ENCODE data around the gene E4F1. TPM values are rescaled to one million over a fixed set of nuclear protein-coding genes. Genes with fewer than 3 reads are reported as not detected.

E4F1 gene
- total and polyA plus RNA-seq, 2 of the 13 experiments (the other 11 are each of a cell fraction or from before 2014, with no cell fraction given): 13.8 to 19.5 TPM

GRCh38 chr16:2190659-2191445 lies 32.5 kb upstream of the E4F1 start (continued):
- no peak for TF ChIP-seq ESRRA (CRISPR knock-in tag; IDR thresholded peaks at IDR 0.05; ENCODE audit: low read depth)
- 0 out of 2 replicates have a peak, but pooled peaks have one; percentile 39 for TF ChIP-seq ZNF333 (CRISPR knock-in tag; IDR thresholded peaks at IDR 0.05; ENCODE audit: borderline replicate concordance)
- TF ChIP-seq, protein P1, sequence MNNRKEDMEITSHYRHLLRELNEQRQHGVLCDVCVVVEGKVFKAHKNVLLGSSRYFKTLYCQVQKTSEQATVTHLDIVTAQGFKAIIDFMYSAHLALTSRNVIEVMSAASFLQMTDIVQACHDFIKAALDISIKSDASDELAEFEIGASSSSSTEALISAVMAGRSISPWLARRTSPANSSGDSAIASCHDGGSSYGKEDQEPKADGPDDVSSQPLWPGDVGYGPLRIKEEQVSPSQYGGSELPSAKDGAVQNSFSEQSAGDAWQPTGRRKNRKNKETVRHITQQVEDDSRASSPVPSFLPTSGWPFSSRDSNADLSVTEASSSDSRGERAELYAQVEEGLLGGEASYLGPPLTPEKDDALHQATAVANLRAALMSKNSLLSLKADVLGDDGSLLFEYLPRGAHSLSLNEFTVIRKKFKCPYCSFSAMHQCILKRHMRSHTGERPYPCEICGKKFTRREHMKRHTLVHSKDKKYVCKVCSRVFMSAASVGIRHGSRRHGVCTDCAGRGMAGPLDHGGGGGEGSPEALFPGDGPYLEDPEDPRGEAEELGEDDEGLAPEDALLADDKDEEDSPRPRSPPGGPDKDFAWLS (CRISPR knock-in tag; IDR thresholded peaks at IDR 0.05; ENCODE audit: borderline replicate concordance): no peak
- TF ChIP-seq RAD51 (IDR thresholded peaks at IDR 0.05; ENCODE audit: borderline replicate concordance): no peak
- TF ChIP-seq SMC3 (IDR thresholded peaks at IDR 0.05; ENCODE audit: low read length): no peak
- no peak for TF ChIP-seq NONO (IDR thresholded peaks at IDR 0.05)
- 0 out of 2 replicates have a peak, but pooled peaks have one; percentile 25 for TF ChIP-seq NONO (CRISPR knock-in tag; conservative IDR thresholded peaks at IDR 0.05)
- no peak for TF ChIP-seq SETDB1 (CRISPR knock-in tag; IDR thresholded peaks at IDR 0.05; ENCODE audit: borderline replicate concordance)

GRCh38 chr16:2191446-2191706 lies 32.0 kb upstream of the E4F1 start:
- peak overlapping the region in 1 of 3 experiments; percentile 45; a peak in 1 of 6 replicates for H3K4me3 ChIP-seq (replicated peaks in 1 of 3; ENCODE audit: insufficient read depth in 1 of 3, low read depth in 2 of 3, low read length in 3 of 3)
- H3K9me3 ChIP-seq (ENCODE audit: low read length): no peaks in the 10 kb centered on the region
- in situ Hi-C loops (cut with HindIII; ENCODE audit: extremely low pct_ligation_motif_present, low pct_unique_long_range_greater_than_20kb): no loop called here
- CTCF ChIA-PET (ENCODE audit: low intra/inter-chr PET ratio, low total read pairs): no interaction called here
- POLR2A ChIA-PET: interaction anchor here (0.9 to 3.5 kb wide), 2 partner anchors 36 to 60 kb away, joined by 3 to 29 read pairs; partner anchors contain the start of genes ECI1 and TRAF7
- 0 out of 5 replicates have a peak, but pooled peaks cover 0 to 5% of the 10 kb centered on the region in 2 experiments for H3K27me3 ChIP-seq (ENCODE audit: control insufficient read depth in 1 of 2, insufficient read depth in 2 of 2, low read length in 2 of 2)
- no peaks in the 10 kb centered on the region for H3K36me3 ChIP-seq (replicated peaks in 1 of 2; ENCODE audit: control insufficient read depth in 1 of 2, insufficient read depth in 2 of 2, low read length in 2 of 2)
- H3K9ac ChIP-seq (ENCODE audit: insufficient read depth, low read depth, low read length): no peak overlapping the region
- H3K4me2 ChIP-seq (ENCODE audit: low read depth, low read length): peak overlapping the region; percentile 61; the same call in 1 of the 2 replicates
- BruUV-seq (replicated peaks): no TSS peak
- H3K27ac ChIP-seq (ENCODE audit: extremely low read length, insufficient read depth, low read length): no peak overlapping the region
- DNase-seq (ENCODE audit: low spot score): no peak
- WGBS (ENCODE audit: low lambda C conversion rate): 0% methylated on average over 1 of the region's 11 CpGs
- no peaks in the 10 kb centered on the region for H3K79me2 ChIP-seq (ENCODE audit: insufficient read depth, low read length)
- ATAC-seq: no peak
- no peak overlapping the region for H2AFZ ChIP-seq (ENCODE audit: low read length)
- intact Hi-C loops (cut with micrococcal nuclease; ENCODE audit: unreplicated experiment): no loop called here
- H3K4me1 ChIP-seq (ENCODE audit: insufficient read depth, low read length): peaks cover 53% of the 10 kb centered on the region
- FAIRE-seq: no peak
- no peaks in the 10 kb centered on the region for H4K20me1 ChIP-seq (ENCODE audit: insufficient read depth, low read length)
- TF ChIP-seq RBAK (CRISPR knock-in tag; IDR thresholded peaks at IDR 0.05): no peak
- TF ChIP-seq JARID2 (CRISPR knock-in tag; IDR thresholded peaks at IDR 0.05; ENCODE audit: insufficient replicate concordance): no peak
- TF ChIP-seq CTCF (CRISPR knock-in tag; IDR thresholded peaks at IDR 0.05): 0 out of 2 replicates have a peak, but pooled peaks have one; percentile 8
- TF ChIP-seq, protein P2, sequence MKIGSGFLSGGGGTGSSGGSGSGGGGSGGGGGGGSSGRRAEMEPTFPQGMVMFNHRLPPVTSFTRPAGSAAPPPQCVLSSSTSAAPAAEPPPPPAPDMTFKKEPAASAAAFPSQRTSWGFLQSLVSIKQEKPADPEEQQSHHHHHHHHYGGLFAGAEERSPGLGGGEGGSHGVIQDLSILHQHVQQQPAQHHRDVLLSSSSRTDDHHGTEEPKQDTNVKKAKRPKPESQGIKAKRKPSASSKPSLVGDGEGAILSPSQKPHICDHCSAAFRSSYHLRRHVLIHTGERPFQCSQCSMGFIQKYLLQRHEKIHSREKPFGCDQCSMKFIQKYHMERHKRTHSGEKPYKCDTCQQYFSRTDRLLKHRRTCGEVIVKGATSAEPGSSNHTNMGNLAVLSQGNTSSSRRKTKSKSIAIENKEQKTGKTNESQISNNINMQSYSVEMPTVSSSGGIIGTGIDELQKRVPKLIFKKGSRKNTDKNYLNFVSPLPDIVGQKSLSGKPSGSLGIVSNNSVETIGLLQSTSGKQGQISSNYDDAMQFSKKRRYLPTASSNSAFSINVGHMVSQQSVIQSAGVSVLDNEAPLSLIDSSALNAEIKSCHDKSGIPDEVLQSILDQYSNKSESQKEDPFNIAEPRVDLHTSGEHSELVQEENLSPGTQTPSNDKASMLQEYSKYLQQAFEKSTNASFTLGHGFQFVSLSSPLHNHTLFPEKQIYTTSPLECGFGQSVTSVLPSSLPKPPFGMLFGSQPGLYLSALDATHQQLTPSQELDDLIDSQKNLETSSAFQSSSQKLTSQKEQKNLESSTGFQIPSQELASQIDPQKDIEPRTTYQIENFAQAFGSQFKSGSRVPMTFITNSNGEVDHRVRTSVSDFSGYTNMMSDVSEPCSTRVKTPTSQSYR (CRISPR knock-in tag; IDR thresholded peaks at IDR 0.05; ENCODE audit: borderline replicate concordance): no peak
- TF ChIP-seq, protein P3, sequence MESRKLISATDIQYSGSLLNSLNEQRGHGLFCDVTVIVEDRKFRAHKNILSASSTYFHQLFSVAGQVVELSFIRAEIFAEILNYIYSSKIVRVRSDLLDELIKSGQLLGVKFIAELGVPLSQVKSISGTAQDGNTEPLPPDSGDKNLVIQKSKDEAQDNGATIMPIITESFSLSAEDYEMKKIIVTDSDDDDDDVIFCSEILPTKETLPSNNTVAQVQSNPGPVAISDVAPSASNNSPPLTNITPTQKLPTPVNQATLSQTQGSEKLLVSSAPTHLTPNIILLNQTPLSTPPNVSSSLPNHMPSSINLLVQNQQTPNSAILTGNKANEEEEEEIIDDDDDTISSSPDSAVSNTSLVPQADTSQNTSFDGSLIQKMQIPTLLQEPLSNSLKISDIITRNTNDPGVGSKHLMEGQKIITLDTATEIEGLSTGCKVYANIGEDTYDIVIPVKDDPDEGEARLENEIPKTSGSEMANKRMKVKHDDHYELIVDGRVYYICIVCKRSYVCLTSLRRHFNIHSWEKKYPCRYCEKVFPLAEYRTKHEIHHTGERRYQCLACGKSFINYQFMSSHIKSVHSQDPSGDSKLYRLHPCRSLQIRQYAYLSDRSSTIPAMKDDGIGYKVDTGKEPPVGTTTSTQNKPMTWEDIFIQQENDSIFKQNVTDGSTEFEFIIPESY (CRISPR knock-in tag; IDR thresholded peaks at IDR 0.05): peak; percentile 78
- 0 out of 2 replicates have a peak, but pooled peaks have one; percentile 16 for TF ChIP-seq ZNF713 (CRISPR knock-in tag; IDR thresholded peaks at IDR 0.05)
